GM12892 (cell line): ENCODE measurements around the gene ERGIC2.

Source experiments
- POLR2A ChIP-seq: IDR thresholded peaks from 2 replicates; pipeline ENCODE4 v1.6.1; 2011; ENCODE audit warnings: low read depth, low read length, control low read depth
- POLR2AphosphoS5 ChIP-seq: IDR thresholded peaks from 2 replicates; pipeline ENCODE4 v1.6.1; 2011; ENCODE audit warnings: low read depth, low read length, control low read depth
- TAF1 ChIP-seq: IDR thresholded peaks from 2 replicates; pipeline ENCODE4 v1.6.1; 2011; ENCODE audit warnings: low read depth, mild to moderate bottlenecking, control low read depth, low read length, borderline replicate concordance

- TF ChIP-seq POLR2A: no peak
- no peak for TF ChIP-seq POLR2AphosphoS5
- TF ChIP-seq TAF1: no peak
Observed at GRCh38 chr12:29402437-29402836, 21.5 kb upstream of the ERGIC2 start.
